Measurements from ENCODE around the gene MCRIP1. TPM values are rescaled to one million over a fixed set of nuclear protein-coding genes. Genes with fewer than 3 reads are reported as not detected.

MCRIP1 gene
- total and polyA plus RNA-seq, 2 of the 8 experiments (the other 6 are each of a cell fraction or from before 2014, with no cell fraction given), result 103 to 151 TPM

- Histone ChIP-seq H3K79me1 (ENCODE audit: low read depth, low read length) (no peaks in the 10 kb centered on the region), H2BK5ac (ENCODE audit: low read depth, low read length) (no peak overlapping the region), H3K18ac (ENCODE audit: extremely low read depth, low read length) (no peak overlapping the region), H4K20me1 (replicated peaks in 1 of 2; ENCODE audit: control insufficient read depth in 1 of 2, insufficient read depth in 2 of 2, low read length in 2 of 2) (peaks cover 2 to 13% of the 10 kb centered on the region in 2 experiments), H4K91ac (replicated peaks; ENCODE audit: insufficient read length, low read length) (no peak overlapping the region), H3K36me3 (ENCODE audit: control insufficient read depth in 2 of 4, insufficient read depth in 4 of 4, low read length in 3 of 4) (peaks cover 12 to 48% (median 34%) of the 10 kb centered on the region in 4 experiments), H3K9ac (replicated peaks in 1 of 4; ENCODE audit: extremely low read depth in 1 of 4, low read depth in 3 of 4, low read length in 3 of 4) (no peak overlapping the region), H3K56ac (replicated peaks; ENCODE audit: insufficient read length, low read depth, low read length) (no peak overlapping the region), H2AFZ (ENCODE audit: low read length) (no peak overlapping the region), H3K23me2 (ENCODE audit: low read depth, low read length) (no peaks in the 10 kb centered on the region), H3K4me3 (ENCODE audit: extremely low read depth in 1 of 4, insufficient read depth in 2 of 4, low read depth in 3 of 4, low read length in 4 of 4) (no peak overlapping the region), H2AK5ac (ENCODE audit: low read depth, low read length) (no peak overlapping the region), H2BK20ac (ENCODE audit: low read length) (no peak overlapping the region), H3K27me3 (replicated peaks in 1 of 4; ENCODE audit: control insufficient read depth in 3 of 4, extremely low read depth in 1 of 4, insufficient read depth in 3 of 4, low read length in 3 of 4) (no peaks in the 10 kb centered on the region; a peak in 2 of 7 replicates), H3K27ac (ENCODE audit: low read depth, low read length) (no peak overlapping the region), H3K4me2 (ENCODE audit: insufficient read depth in 1 of 2, low read depth in 2 of 2, low read length in 2 of 2) (no peak overlapping the region), H4K5ac (ENCODE audit: insufficient read length, low read depth, low read length) (no peak overlapping the region), H2BK120ac (replicated peaks; ENCODE audit: low read depth, low read length) (no peak overlapping the region), H3K23ac (ENCODE audit: insufficient read length) (no peak overlapping the region), H3K4me1 (replicated peaks in 1 of 4; ENCODE audit: control insufficient read depth in 3 of 4, insufficient read depth in 4 of 4, low read length in 3 of 4) (peaks cover 0 to 3% (median 0%) of the 10 kb centered on the region in 4 experiments; a peak in 2 of 7 replicates), H3K4ac (replicated peaks; ENCODE audit: insufficient read length, low read depth, low read length) (no peak overlapping the region), H4K8ac (ENCODE audit: extremely low read depth, insufficient read depth, low read length) (no peak overlapping the region), H2BK12ac (ENCODE audit: low read depth, low read length) (no peak overlapping the region), H3K14ac (ENCODE audit: insufficient read length) (no peak overlapping the region), H3K79me2 (ENCODE audit: control insufficient read depth in 1 of 2, insufficient read depth in 2 of 2, low read length in 2 of 2) (no peaks in the 10 kb centered on the region), H3K9me3 (ENCODE audit: insufficient read depth in 2 of 2, low read depth in 1 of 2, low read length in 1 of 2) (no peaks in the 10 kb centered on the region), H2BK15ac (ENCODE audit: low read length) (no peak overlapping the region)
- FAIRE-seq (no peak), DNase-seq (ENCODE audit: low read depth in 1 of 2, low spot score in 2 of 2) (no peak)
- 92% methylated on average over 13 of the region's 13 CpGs; no CpG with 5 or more reads in 1 of the 2 experiments for WGBS, 2 experiments (ENCODE audit: extremely low coverage in 1 of 2, insufficient coverage in 1 of 2, insufficient read length in 1 of 2, insufficient replicate concordance in 2 of 2, low coverage in 1 of 2, low lambda C conversion rate in 2 of 2, missing lambda C conversion rate in 1 of 2)
- ChIA-PET CTCF (ENCODE audit: partially characterized antibody) (interaction anchor here (0.9 to 1.9 kb wide), 4 partner anchors 19 to 76 kb away, joined by 3 to 6 read pairs (median 4); no protein-coding TSS in a partner anchor), POLR2A (ENCODE audit: partially characterized antibody) (interaction anchor here (0.6 to 5.7 kb wide), 4 partner anchors 8 to 174 kb away, joined by 3 to 37 read pairs (median 9); partner anchors contain the start of genes MCRIP1 and PPP1R27)
- TF ChIP-seq EP300 (IDR thresholded peaks at IDR 0.05; ENCODE audit: borderline replicate concordance in 1 of 2, low read depth in 2 of 2, low read length in 2 of 2) (no peak), RNF2 (IDR thresholded peaks at IDR 0.05; ENCODE audit: borderline replicate concordance, low read depth, low read length, missing control alignments, poor library complexity, severe bottlenecking) (no peak), EGR1 (IDR thresholded peaks at IDR 0.05; ENCODE audit: borderline replicate concordance, low read depth, low read length) (no peak)
These were observed 11.8 kb upstream of the MCRIP1 start for GRCh38 chr17:81844887-81845286.

Data from H1 (cell line).